ENCODE measurements around the gene TDRD9. TPM values are rescaled to one million over a fixed set of nuclear protein-coding genes. Genes with fewer than 3 reads are reported as not detected.

TDRD9 gene
- under 1 TPM; 0.27 to 0.89 (median 0.45) TPM for polyA plus RNA-seq
- long read RNA-seq, donor 1, result 0 reads
- long read RNA-seq, donor 2, result 0 reads
- long read RNA-seq, donor 3, result 0 reads
- long read RNA-seq, donor 4, result 0 reads
- long read RNA-seq, donor 5, result 0 reads
- long read RNA-seq, donor 6, full-length matches to known transcripts, result 1 of 1 reads
- long read RNA-seq, donor 6, partial matches to known transcripts, result 0 of 1 reads
- long read RNA-seq, donor 6, other reads (novel, unspliced or antisense), result 0 of 1 reads
- long read RNA-seq, donor 7, result 0 reads
- long read RNA-seq, donor 8, result 0 reads
- long read RNA-seq, donor 9, result 0 reads
- long read RNA-seq, donor 10, result 0 reads

DNA sequence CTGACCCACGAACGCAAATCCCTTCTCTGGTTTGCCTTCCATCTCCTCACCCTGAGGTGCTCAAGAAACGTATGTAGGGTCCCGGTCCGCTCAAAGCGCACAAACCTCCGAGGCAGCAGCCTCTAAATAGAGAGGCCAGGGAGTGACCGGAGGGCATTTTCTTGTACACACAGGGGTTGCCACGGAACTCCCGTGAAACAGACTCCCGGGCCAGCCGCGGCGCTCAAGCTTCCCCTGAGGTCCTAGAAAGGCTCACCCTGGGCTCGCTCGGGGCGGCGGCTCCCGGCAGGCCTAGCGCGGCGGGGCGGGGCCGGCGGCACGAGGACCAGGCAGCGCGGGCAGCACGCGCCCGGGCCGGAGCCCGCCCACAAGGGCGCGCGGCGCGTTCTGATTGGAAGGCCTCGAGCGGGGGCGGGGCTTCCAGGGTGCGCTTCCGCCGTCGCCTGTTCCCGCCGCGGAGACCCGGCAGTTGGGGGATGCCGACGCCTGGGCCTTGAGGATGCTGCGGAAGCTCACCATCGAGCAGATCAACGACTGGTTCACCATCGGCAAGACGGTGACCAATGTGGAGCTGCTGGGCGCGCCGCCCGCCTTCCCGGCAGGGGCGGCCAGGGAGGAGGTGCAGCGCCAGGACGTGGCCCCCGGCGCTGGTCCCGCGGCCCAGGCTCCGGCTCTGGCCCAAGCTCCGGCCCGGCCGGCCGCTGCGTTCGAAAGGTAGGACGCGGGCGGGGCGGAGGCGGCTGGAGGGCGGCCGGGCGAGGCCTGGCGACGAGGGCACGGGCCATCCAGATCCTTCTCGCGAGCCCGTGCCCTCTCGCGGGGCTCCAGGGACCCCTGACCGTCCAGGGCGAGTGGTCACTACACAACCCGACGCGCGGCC, at the start of gene TDRD9:
Gene TDRD9, plus strand, starts transcription at position 446 of the 880 bp plus-strand sequence. Its CDS starts 54 bp downstream, at position 500.
- Histone ChIP-seq H3K36me3 (ENCODE audit: control insufficient read depth in 3 of 3, insufficient read depth in 2 of 3, low read depth in 1 of 3, low read length in 3 of 3) (no peaks in the 10 kb centered on the region), H3K27ac (ENCODE audit: low read depth in 1 of 3, low read length in 2 of 3) (no peak within 1 kb of the TSS), H3K9me3 (ENCODE audit: control insufficient read depth in 2 of 2, insufficient read depth in 1 of 2, low read depth in 1 of 2, low read length in 1 of 2) (peaks cover 0 to 8% of the 10 kb centered on the region in 2 donors), H3K27me3 (ENCODE audit: control insufficient read depth in 3 of 3, insufficient read depth in 3 of 3, low read length in 3 of 3) (peaks cover 0 to 5% (median 0%) of the 10 kb centered on the region in 3 donors), H3K4me1 (ENCODE audit: control insufficient read depth in 3 of 3, insufficient read depth in 2 of 3, low read depth in 1 of 3, low read length in 2 of 3) (no peaks in the 10 kb centered on the region), H3K4me3 (ENCODE audit: low read depth in 1 of 3, low read length in 3 of 3) (no peak within 1 kb of the TSS)
- no peak for FAIRE-seq
- WGBS, 3 donors, result 73 to 77% (median 75%) methylated on average over 89 to 97 of the region's 97 CpGs
- DNase-seq, result no peak

DNA sequence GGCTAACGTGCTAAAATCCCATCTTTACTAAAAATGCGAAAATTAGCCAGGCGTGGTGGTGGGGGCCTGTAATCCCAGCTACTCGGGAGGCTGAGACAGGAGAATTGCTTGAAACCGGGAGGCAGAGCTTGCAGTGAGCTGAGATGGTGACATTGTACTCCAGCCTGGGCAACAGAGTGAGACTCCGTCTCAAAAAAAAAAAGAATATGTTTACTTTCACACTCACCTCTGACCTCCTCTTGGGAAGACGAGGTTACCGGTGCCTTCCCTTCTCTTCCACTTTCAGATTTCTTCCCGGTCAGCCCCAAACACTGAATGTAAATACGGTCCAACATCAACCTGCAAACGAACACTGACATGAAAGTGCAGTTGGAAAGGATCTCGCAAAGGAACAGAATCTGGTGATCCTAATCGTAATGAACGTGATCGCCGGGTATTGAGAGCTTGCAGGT, 49.1 kb upstream of the TDRD9 start:
- Histone ChIP-seq H3K4me3 (ENCODE audit: low read depth in 1 of 3, low read length in 3 of 3) (peak overlapping the region in 1 of 3 donors; percentile 59), H3K9me3 (ENCODE audit: control insufficient read depth in 2 of 2, insufficient read depth in 1 of 2, low read depth in 1 of 2, low read length in 1 of 2) (no peaks in the 10 kb centered on the region), H3K4me1 (ENCODE audit: control insufficient read depth in 3 of 3, insufficient read depth in 2 of 3, low read depth in 1 of 3, low read length in 2 of 3) (peaks cover 16 to 41% (median 24%) of the 10 kb centered on the region in 3 donors), H3K36me3 (ENCODE audit: control insufficient read depth in 3 of 3, insufficient read depth in 2 of 3, low read depth in 1 of 3, low read length in 3 of 3) (peaks cover 0 to 3% (median 0%) of the 10 kb centered on the region in 3 donors), H3K27ac (ENCODE audit: low read depth in 1 of 3, low read length in 2 of 3) (peak overlapping the region in 2 of 3 donors; percentile 75 to 95), H3K27me3 (ENCODE audit: control insufficient read depth in 3 of 3, insufficient read depth in 3 of 3, low read length in 3 of 3) (no peaks in the 10 kb centered on the region)
- 40 to 75% (median 45%) methylated on average over 16 of the region's 16 CpGs for WGBS, 3 donors
- DNase-seq (peak in 1 of 2 donors; percentile 57), FAIRE-seq (no peak)

DNA sequence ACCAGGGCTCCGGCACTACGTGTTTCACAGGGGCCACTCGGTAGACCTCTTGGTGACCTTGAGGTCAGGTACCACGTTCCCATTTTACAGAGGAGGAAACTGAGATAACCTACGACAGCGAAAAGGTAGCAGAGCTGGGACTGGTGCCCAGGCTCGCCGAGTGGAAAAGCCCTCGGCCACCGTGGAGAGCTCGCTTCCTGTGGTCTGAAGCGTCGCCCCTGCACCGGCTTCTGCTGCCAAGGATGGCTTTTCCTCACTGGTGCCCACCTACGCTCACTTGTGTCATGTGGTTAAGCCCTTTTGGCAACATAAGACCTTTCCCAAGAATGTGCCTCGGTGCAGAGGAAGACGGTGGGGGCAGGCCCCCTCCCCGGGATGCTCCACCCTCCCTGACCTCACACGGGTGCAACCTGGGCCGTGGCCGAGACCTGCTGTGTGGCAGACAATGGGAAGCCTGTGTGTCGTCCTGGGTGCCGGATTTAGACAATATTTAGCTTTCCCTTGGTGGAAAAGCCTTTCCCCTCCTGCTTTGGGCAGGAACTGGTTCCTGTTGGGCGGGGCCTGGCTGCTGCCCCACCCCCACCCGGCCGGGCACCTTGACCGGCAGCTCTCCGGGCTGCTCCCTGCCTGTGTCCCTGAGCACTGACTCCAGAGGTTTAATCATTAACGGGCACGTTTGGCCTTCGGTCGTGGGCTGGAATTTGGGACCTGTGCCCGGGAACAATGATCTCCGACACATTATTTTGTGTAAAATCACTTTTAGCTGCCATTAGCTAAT, 48.5 kb upstream of the TDRD9 start:
- Histone ChIP-seq H3K9me3 (ENCODE audit: control insufficient read depth in 2 of 2, insufficient read depth in 1 of 2, low read depth in 1 of 2, low read length in 1 of 2) (no peaks in the 10 kb centered on the region), H3K4me3 (ENCODE audit: low read depth in 1 of 3, low read length in 3 of 3) (peak overlapping the region in 2 of 3 donors; percentile 42 to 59), H3K4me1 (ENCODE audit: control insufficient read depth in 3 of 3, insufficient read depth in 2 of 3, low read depth in 1 of 3, low read length in 2 of 3) (peaks cover 16 to 41% (median 24%) of the 10 kb centered on the region in 3 donors), H3K36me3 (ENCODE audit: control insufficient read depth in 3 of 3, insufficient read depth in 2 of 3, low read depth in 1 of 3, low read length in 3 of 3) (peaks cover 0 to 3% (median 0%) of the 10 kb centered on the region in 3 donors), H3K27me3 (ENCODE audit: control insufficient read depth in 3 of 3, insufficient read depth in 3 of 3, low read length in 3 of 3) (no peaks in the 10 kb centered on the region), H3K27ac (ENCODE audit: low read depth in 1 of 3, low read length in 2 of 3) (peak overlapping the region; percentile 75 to 95 (median 87))
- FAIRE-seq, result no peak
- WGBS, 3 donors, result 6 to 29% (median 9%) methylated on average over 33 to 34 of the region's 34 CpGs
- DNase-seq, result peak; percentile 91 to 96

DNA sequence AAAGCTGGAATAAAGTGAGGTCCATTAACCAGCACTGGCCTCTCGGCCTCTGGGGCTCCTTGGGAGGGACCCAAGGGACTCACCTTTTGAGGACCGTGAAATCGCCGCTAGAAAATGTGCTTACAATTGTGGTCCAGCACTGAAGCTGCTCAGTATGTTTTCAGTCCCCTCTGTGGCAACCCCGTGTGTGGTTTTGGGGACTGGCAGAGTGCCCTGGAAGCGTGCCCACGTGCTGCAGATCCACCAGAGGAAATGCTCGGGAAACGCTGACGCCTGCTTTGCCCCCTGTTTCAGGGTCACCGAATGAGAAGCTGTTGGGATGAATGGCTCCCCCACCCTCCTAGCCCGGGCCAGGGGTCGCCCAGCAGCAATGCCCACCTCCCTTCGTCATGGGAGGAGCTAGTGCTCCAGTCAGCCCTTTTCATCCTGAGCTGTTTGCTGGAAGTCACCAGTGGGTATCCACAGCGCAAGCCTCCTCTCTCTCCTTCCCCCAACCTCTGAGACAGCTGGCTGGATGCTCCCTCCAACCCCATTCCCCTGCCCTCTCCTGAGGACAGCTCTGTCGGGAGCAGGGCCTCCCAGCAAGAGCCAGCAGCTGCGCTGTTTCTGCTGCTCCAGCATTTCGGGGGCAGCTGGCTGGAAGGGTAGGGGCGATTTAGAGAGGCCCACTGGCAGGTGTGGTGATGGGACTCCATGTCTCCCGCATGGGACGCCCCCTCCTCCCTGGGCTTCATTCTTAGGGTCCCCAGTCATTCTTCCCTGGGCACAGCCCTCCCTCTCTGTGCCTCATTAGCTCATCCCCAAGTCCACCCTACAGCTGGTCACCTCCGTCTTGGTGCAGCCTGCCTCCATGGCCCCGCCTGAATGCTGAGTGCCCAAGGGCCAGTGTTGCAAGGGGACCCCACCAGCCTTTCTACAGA, 47.6 kb upstream of the TDRD9 start:
- DNase-seq, result no peak
- 11 to 15% (median 15%) methylated on average over 22 to 23 of the region's 23 CpGs for WGBS, 3 donors

DNA sequence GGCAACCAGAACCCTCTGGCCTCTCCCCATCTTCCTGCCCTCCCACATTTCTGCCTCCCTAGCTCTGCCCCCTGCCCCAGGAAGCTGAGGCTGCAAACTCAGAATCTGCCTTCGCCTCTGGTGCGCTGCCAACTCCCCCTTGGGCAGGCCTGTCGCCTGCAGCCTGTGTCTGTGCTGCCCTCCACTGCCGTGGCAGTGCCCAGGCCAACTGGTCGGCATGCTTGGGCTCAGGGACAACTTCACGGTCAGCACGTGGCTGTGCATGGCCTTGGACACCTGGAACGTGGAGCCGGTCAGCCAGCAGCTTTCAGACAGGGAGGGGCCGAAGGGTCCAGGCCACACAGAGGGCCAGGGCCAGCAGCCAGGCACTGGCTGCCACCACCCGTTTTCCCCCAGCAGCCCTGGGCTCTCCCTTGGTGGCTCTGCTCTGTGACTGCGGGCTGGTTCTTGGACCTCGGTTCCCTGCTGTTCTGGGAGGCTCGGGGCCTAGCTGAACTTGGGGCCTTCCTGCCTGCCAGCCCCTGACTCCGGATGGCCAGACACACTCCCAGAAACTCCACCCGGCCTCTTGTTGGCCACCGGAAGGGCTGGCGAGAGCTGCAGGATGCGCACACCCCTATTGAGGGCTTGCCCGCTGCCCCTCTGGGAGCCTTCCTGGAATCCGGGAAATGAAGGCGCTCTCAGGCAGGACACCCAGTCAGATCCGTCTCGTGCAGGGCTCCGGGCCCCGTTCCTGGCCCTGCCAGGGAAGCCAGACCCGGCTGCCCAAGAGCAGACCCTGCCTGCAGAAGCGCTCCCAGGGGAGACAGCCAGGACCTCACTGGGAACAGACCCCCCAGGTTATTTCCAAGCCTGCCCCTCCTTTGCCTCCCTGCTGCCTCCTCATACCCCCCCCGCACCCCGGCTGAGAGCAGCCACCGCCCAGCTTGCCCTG, 46.7 kb upstream of the TDRD9 start:
- DNase-seq (peak in 1 of 2 donors; percentile 32), FAIRE-seq (no peak)
- no peak overlapping the region for H3K4me3 ChIP-seq (ENCODE audit: low read depth in 1 of 3, low read length in 3 of 3)
- H3K4me1 ChIP-seq (ENCODE audit: control insufficient read depth in 3 of 3, insufficient read depth in 2 of 3, low read depth in 1 of 3, low read length in 2 of 3), result peaks cover 16 to 54% (median 24%) of the 10 kb centered on the region in 3 donors
- peaks cover 0 to 3% (median 0%) of the 10 kb centered on the region in 3 donors for H3K36me3 ChIP-seq (ENCODE audit: control insufficient read depth in 3 of 3, insufficient read depth in 2 of 3, low read depth in 1 of 3, low read length in 3 of 3)
- no peaks in the 10 kb centered on the region for H3K9me3 ChIP-seq (ENCODE audit: control insufficient read depth in 2 of 2, insufficient read depth in 1 of 2, low read depth in 1 of 2, low read length in 1 of 2)
- H3K27ac ChIP-seq (ENCODE audit: low read depth in 1 of 3, low read length in 2 of 3), result peak overlapping the region in 2 of 3 donors; percentile 75 to 95
- 58 to 66% (median 58%) methylated on average over 29 to 31 of the region's 31 CpGs for WGBS, 3 donors
- no peaks in the 10 kb centered on the region for H3K27me3 ChIP-seq (ENCODE audit: control insufficient read depth in 3 of 3, insufficient read depth in 3 of 3, low read length in 3 of 3)

More for the DNA sequence above, 47.6 kb upstream of the TDRD9 start:
- H3K9me3 ChIP-seq (ENCODE audit: control insufficient read depth in 2 of 2, insufficient read depth in 1 of 2, low read depth in 1 of 2, low read length in 1 of 2), result no peaks in the 10 kb centered on the region
- H3K27me3 ChIP-seq (ENCODE audit: control insufficient read depth in 3 of 3, insufficient read depth in 3 of 3, low read length in 3 of 3), result no peaks in the 10 kb centered on the region
- peak overlapping the region; percentile 75 to 95 (median 87) for H3K27ac ChIP-seq (ENCODE audit: low read depth in 1 of 3, low read length in 2 of 3)
- H3K36me3 ChIP-seq (ENCODE audit: control insufficient read depth in 3 of 3, insufficient read depth in 2 of 3, low read depth in 1 of 3, low read length in 3 of 3), result peaks cover 0 to 3% (median 0%) of the 10 kb centered on the region in 3 donors
- no peak for FAIRE-seq
- H3K4me1 ChIP-seq (ENCODE audit: control insufficient read depth in 3 of 3, insufficient read depth in 2 of 3, low read depth in 1 of 3, low read length in 2 of 3), result peaks cover 16 to 45% (median 24%) of the 10 kb centered on the region in 3 donors
- peak overlapping the region in 2 of 3 donors; percentile 27 to 42 for H3K4me3 ChIP-seq (ENCODE audit: low read depth in 1 of 3, low read length in 3 of 3)

DNA sequence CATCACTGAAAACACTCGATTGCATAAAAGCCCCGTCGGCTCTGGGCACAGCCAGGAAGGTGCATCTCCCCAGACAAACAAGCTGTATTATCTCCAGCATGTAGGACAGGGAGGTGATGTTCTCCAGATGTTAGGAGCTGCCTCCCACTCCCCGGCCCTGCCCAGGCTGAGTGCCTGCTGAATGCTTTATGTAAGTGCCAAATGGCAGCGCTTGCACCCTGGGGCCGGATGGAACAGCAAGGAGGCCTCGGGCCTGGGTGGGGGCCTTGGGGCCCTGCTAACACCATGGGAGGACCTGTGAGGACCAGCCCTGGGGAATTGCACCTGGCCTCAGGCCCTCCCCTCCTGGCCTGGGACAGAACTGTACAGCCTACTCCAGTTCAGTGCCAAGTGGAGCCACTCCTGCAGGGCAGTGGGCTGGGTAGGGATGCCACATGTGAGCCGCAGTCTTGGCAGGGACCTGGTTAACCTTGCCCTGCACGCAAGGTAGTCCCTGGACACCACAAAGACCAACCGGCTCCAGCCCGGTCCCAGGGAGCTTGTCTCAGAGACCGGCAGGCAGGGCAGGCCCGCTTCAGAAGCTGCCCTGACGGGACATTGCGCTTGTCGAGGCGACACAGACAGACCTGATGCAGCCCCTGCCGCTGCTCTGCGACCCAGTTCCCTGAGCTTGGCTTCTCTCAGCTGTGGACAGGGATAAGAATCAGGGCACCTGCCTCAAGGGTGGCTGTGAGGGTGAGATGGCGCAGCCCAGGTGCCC, 45.6 kb upstream of the TDRD9 start:
- Histone ChIP-seq H3K27ac (ENCODE audit: low read depth in 1 of 3, low read length in 2 of 3) (peak overlapping the region in 1 of 3 donors; percentile 71), H3K4me1 (ENCODE audit: control insufficient read depth in 3 of 3, insufficient read depth in 2 of 3, low read depth in 1 of 3, low read length in 2 of 3) (peaks cover 16 to 65% (median 25%) of the 10 kb centered on the region in 3 donors), H3K4me3 (ENCODE audit: low read depth in 1 of 3, low read length in 3 of 3) (no peak overlapping the region), H3K9me3 (ENCODE audit: control insufficient read depth in 2 of 2, insufficient read depth in 1 of 2, low read depth in 1 of 2, low read length in 1 of 2) (no peaks in the 10 kb centered on the region), H3K27me3 (ENCODE audit: control insufficient read depth in 3 of 3, insufficient read depth in 3 of 3, low read length in 3 of 3) (no peaks in the 10 kb centered on the region), H3K36me3 (ENCODE audit: control insufficient read depth in 3 of 3, insufficient read depth in 2 of 3, low read depth in 1 of 3, low read length in 3 of 3) (peaks cover 0 to 3% (median 0%) of the 10 kb centered on the region in 3 donors)
- FAIRE-seq, result no peak
- no peak for DNase-seq
- WGBS, 3 donors, result 55 to 73% (median 66%) methylated on average over 20 of the region's 20 CpGs
